ENCODE data around the gene APOOL.
"Not testable (repeated sequence)": the region's sequence is repeated elsewhere in the genome, so short reads cannot be mapped to it uniquely, and the experiment has no call there.

APOOL gene

DNA sequence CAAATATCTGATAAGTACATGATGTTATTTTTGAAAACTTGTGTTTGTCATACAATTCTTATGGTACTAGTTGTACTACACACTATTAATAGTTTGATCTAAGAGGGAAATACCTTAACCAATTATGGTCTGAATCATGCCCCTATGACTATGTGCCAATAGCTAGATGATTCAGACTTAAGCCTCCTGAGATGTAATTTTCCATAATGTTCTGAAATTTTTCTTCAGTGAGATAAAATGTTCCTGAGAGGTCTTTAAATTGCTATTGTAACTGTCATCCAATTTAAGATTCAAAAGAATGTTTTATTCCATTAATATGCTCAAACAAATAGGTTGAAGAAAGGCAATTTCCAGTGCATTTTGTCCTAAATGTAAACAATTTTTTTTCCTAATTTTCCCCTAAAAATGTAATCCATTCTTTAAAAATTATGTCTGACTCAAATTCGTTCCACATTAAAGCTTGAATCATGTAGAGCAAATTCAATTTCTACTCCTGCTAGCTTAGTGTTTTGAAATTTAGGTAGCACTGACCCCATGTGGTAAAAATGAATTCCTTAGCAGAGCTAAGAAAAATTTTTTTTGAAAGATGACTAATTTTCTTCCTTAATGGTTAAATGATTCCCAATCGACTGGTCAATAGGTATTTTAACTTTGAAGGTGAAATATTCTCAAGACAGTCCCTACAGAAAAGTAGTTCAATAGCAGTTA is 49.1 kb downstream of the APOOL start:
- H3K36me3 ChIP-seq (ENCODE audit: control insufficient read depth in 1 of 2, insufficient read depth in 2 of 2, low read depth in 1 of 2, low read length in 2 of 2) = no peaks in the 10 kb centered on the region
- no peak overlapping the region for H2BK12ac ChIP-seq (ENCODE audit: low read length in 2 of 2)
- no peak overlapping the region for H2AK5ac ChIP-seq (ENCODE audit: low read length, severe bottlenecking)
- H3K18ac ChIP-seq (ENCODE audit: low read depth in 1 of 2, low read length in 2 of 2) = no peak overlapping the region
- no peak overlapping the region for H3K27ac ChIP-seq (ENCODE audit: low read length, poor library complexity, severe bottlenecking)
- H2AFZ ChIP-seq (ENCODE audit: low read depth, low read length) = no peak overlapping the region
- WGBS = no CpG with 5 or more reads among the region's 2 CpGs
- no peak overlapping the region for H4K91ac ChIP-seq (ENCODE audit: low read length)
- no peak overlapping the region for H3K4me3 ChIP-seq (ENCODE audit: insufficient read depth in 1 of 2, low read depth in 1 of 2, low read length in 2 of 2)
- H3K9ac ChIP-seq (ENCODE audit: low read length) = peak overlapping the region; percentile 85
- H4K8ac ChIP-seq (ENCODE audit: low read length) = no peak overlapping the region
- H2BK5ac ChIP-seq (ENCODE audit: low read depth, low read length, poor library complexity, severe bottlenecking) = no peak overlapping the region
- H3K79me1 ChIP-seq (replicated peaks; ENCODE audit: low read length, poor library complexity, severe bottlenecking) = no peaks in the 10 kb centered on the region
- no peaks in the 10 kb centered on the region for H3K4me1 ChIP-seq (ENCODE audit: control insufficient read depth, insufficient read depth, low read depth, low read length)
- H2BK120ac ChIP-seq (ENCODE audit: low read depth, low read length) = no peak overlapping the region
- H3K4ac ChIP-seq (ENCODE audit: low read depth in 1 of 2, low read length in 2 of 2) = no peak overlapping the region
- DNase-seq = peak; percentile 66
- H3K14ac ChIP-seq (ENCODE audit: low read length in 2 of 2) = no peak overlapping the region
- H3K27me3 ChIP-seq (ENCODE audit: control insufficient read depth in 1 of 2, insufficient read depth in 1 of 2, low read length in 2 of 2) = no peaks in the 10 kb centered on the region
- no peak overlapping the region for H3K4me2 ChIP-seq (ENCODE audit: low read length, poor library complexity, severe bottlenecking)
- H3K9me3 ChIP-seq (ENCODE audit: control insufficient read depth, low read length) = no peaks in the 10 kb centered on the region
- H2BK15ac ChIP-seq (ENCODE audit: low read depth, poor library complexity, severe bottlenecking) = no peak overlapping the region
- no peak overlapping the region for H3K23ac ChIP-seq (ENCODE audit: low read length in 2 of 2)

DNA sequence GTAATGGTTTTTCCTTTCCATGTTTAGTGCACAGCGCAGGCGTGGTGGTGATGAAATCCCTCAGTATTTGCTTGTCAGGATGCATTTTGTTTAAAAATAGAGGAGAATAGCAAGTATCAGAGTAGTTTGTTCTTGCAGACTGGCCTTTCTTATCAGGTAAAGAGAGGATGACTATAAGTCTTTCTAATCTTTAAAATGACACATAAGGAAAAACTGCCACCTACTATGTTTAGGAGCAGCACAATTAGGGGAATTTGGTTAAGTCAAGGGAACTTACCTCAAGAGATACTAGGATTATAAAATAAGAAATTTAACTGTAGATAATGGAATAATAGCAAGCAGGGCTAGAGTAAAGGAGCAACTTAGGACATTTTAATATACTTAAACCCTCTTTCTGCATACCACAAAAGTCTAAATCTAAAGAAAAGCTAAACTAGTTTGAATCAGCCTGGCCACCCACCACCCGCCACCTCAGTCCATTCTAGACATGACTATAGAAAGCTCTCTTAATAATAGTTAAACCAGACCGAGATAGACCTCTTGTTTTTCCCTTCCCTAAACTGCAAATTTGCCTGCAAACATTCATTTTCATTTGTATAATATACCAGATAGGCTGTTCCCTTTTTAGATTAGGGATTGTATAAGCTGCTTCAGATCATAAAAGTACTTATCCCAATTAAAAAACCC is 62.0 kb downstream of the APOOL start:
- no peak overlapping the region for H3K14ac ChIP-seq (ENCODE audit: low read length in 2 of 2)
- no peak overlapping the region for H3K4me3 ChIP-seq (ENCODE audit: insufficient read depth in 1 of 2, low read depth in 1 of 2, low read length in 2 of 2)
- H3K79me1 ChIP-seq (replicated peaks; ENCODE audit: low read length, poor library complexity, severe bottlenecking) = no peaks in the 10 kb centered on the region
- H3K36me3 ChIP-seq (ENCODE audit: control insufficient read depth in 1 of 2, insufficient read depth in 2 of 2, low read depth in 1 of 2, low read length in 2 of 2) = peaks cover 0 to 12% of the 10 kb centered on the region in 2 experiments
- H3K27ac ChIP-seq (ENCODE audit: low read length, poor library complexity, severe bottlenecking) = no peak overlapping the region
- H3K4me1 ChIP-seq (ENCODE audit: control insufficient read depth, insufficient read depth, low read depth, low read length) = no peaks in the 10 kb centered on the region
- H3K9me3 ChIP-seq (ENCODE audit: control insufficient read depth, low read length) = no peaks in the 10 kb centered on the region
- H2BK5ac ChIP-seq (ENCODE audit: low read depth, low read length, poor library complexity, severe bottlenecking) = no peak overlapping the region
- no peak overlapping the region for H4K8ac ChIP-seq (ENCODE audit: low read length)
- H4K91ac ChIP-seq (ENCODE audit: low read length) = no peak overlapping the region
- 67% methylated on average over 3 of the region's 4 CpGs for WGBS
- H2AK5ac ChIP-seq (ENCODE audit: low read length, severe bottlenecking) = no peak overlapping the region
- H3K23ac ChIP-seq (ENCODE audit: low read length in 2 of 2) = no peak overlapping the region
- DNase-seq = no peak
- no peak overlapping the region for H2BK12ac ChIP-seq (ENCODE audit: low read length in 2 of 2)
- H3K9ac ChIP-seq (ENCODE audit: low read length) = no peak overlapping the region
- no peaks in the 10 kb centered on the region for H3K27me3 ChIP-seq (ENCODE audit: control insufficient read depth in 1 of 2, insufficient read depth in 1 of 2, low read length in 2 of 2)
- H2AFZ ChIP-seq (ENCODE audit: low read depth, low read length) = no peak overlapping the region
- no peak overlapping the region for H2BK120ac ChIP-seq (ENCODE audit: low read depth, low read length)
- no peak overlapping the region for H3K4me2 ChIP-seq (ENCODE audit: low read length, poor library complexity, severe bottlenecking)
- H3K4ac ChIP-seq (ENCODE audit: low read depth in 1 of 2, low read length in 2 of 2) = no peak overlapping the region
- no peak overlapping the region for H3K18ac ChIP-seq (ENCODE audit: low read depth in 1 of 2, low read length in 2 of 2)
- no peak overlapping the region for H2BK15ac ChIP-seq (ENCODE audit: low read depth, poor library complexity, severe bottlenecking)

DNA sequence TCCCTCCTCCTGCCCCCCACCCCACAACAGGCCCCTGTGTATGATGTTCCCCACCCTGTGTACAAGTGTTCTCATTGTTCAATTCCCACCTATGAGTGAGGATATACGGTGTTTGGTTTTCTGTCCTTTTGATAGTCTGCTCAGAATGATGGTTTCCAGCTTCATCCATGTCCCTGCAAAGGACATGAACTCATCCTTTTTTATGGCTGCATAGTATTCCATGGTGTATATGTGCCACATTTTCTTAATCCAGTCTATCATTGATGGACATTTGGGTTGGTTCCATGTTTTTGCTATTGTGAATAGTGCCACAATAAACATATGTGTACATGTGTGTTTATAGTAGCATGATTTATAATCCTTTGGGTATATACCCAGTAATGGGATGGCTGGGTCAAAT is 73.6 kb downstream of the APOOL start:
- H4K8ac ChIP-seq (ENCODE audit: low read length); H3K23ac ChIP-seq (ENCODE audit: low read length in 2 of 2); H3K27ac ChIP-seq (ENCODE audit: low read length, poor library complexity, severe bottlenecking); DNase-seq; H2BK5ac ChIP-seq (ENCODE audit: low read depth, low read length, poor library complexity, severe bottlenecking); H3K9me3 ChIP-seq (ENCODE audit: control insufficient read depth, low read length); H3K14ac ChIP-seq (ENCODE audit: low read length in 2 of 2); H3K4me1 ChIP-seq (ENCODE audit: control insufficient read depth, insufficient read depth, low read depth, low read length); H2BK120ac ChIP-seq (ENCODE audit: low read depth, low read length); H4K91ac ChIP-seq (ENCODE audit: low read length); H3K4me3 ChIP-seq (ENCODE audit: insufficient read depth in 1 of 2, low read depth in 1 of 2, low read length in 2 of 2); H2AFZ ChIP-seq (ENCODE audit: low read depth, low read length); H2AK5ac ChIP-seq (ENCODE audit: low read length, severe bottlenecking); H3K9ac ChIP-seq (ENCODE audit: low read length); H3K27me3 ChIP-seq (ENCODE audit: control insufficient read depth in 1 of 2, insufficient read depth in 1 of 2, low read length in 2 of 2); H3K4me2 ChIP-seq (ENCODE audit: low read length, poor library complexity, severe bottlenecking); H3K4ac ChIP-seq (ENCODE audit: low read depth in 1 of 2, low read length in 2 of 2); H2BK12ac ChIP-seq (ENCODE audit: low read length in 2 of 2); H3K79me1 ChIP-seq (replicated peaks; ENCODE audit: low read length, poor library complexity, severe bottlenecking); H3K18ac ChIP-seq (ENCODE audit: low read depth in 1 of 2, low read length in 2 of 2); H2BK15ac ChIP-seq (ENCODE audit: low read depth, poor library complexity, severe bottlenecking): not testable (repeated sequence)
- no CpG with 5 or more reads among the region's 1 CpG for WGBS
- peaks cover 0 to 19% of the 10 kb centered on the region in 2 experiments for H3K36me3 ChIP-seq (ENCODE audit: control insufficient read depth in 1 of 2, insufficient read depth in 2 of 2, low read depth in 1 of 2, low read length in 2 of 2)

DNA sequence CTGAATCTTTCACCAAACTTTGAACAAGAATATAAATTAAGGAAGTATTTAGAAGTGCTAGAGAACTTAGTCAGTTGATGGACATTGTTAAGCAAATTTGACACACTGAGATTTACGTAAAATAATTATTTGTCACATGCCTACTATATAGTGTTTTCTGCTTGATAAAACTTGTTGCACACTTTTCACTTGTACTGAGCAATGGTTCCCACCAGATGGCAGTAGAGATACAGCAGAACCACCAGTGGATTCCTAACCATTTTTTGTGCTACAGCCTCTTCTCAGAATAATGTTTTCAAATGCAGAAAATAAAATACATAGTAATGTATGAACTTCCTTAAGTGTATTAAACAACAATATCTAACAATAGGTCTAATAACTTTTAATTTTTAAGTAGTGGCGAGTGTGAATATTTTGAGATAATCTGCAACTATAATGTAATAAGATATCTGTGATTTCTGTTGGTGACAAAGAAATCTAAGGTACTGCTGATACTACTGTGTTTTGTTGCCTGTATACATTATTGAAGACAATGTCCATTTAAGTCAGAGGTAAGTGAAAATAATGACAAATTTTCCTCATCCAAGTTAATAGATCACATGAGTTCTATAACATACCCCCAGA is 81.2 kb downstream of the APOOL start:
- Histone ChIP-seq H2BK15ac (ENCODE audit: low read depth, poor library complexity, severe bottlenecking) (no peak overlapping the region), H3K23ac (ENCODE audit: low read length in 2 of 2) (no peak overlapping the region)
- no CpG with 5 or more reads among the region's 2 CpGs for WGBS

More for the DNA sequence above, 81.2 kb downstream of the APOOL start:
- no peak overlapping the region for H3K9ac ChIP-seq (ENCODE audit: low read length)
- no peak overlapping the region for H4K8ac ChIP-seq (ENCODE audit: low read length)
- H3K79me1 ChIP-seq (replicated peaks; ENCODE audit: low read length, poor library complexity, severe bottlenecking) = no peaks in the 10 kb centered on the region
- H3K4me2 ChIP-seq (ENCODE audit: low read length, poor library complexity, severe bottlenecking) = no peak overlapping the region
- no peak overlapping the region for H3K4me3 ChIP-seq (ENCODE audit: insufficient read depth in 1 of 2, low read depth in 1 of 2, low read length in 2 of 2)
- no peak overlapping the region for H2AK5ac ChIP-seq (ENCODE audit: low read length, severe bottlenecking)
- no peak overlapping the region for H3K4ac ChIP-seq (ENCODE audit: low read depth in 1 of 2, low read length in 2 of 2)
- H2AFZ ChIP-seq (ENCODE audit: low read depth, low read length) = no peak overlapping the region
- no peak overlapping the region for H3K27ac ChIP-seq (ENCODE audit: low read length, poor library complexity, severe bottlenecking)
- H3K36me3 ChIP-seq (ENCODE audit: control insufficient read depth in 1 of 2, insufficient read depth in 2 of 2, low read depth in 1 of 2, low read length in 2 of 2) = peaks cover 0 to 19% of the 10 kb centered on the region in 2 experiments
- no peak overlapping the region for H3K14ac ChIP-seq (ENCODE audit: low read length in 2 of 2)
- no peak overlapping the region for H3K18ac ChIP-seq (ENCODE audit: low read depth in 1 of 2, low read length in 2 of 2)
- no peaks in the 10 kb centered on the region for H3K4me1 ChIP-seq (ENCODE audit: control insufficient read depth, insufficient read depth, low read depth, low read length)
- H4K91ac ChIP-seq (ENCODE audit: low read length) = no peak overlapping the region
- no peaks in the 10 kb centered on the region for H3K27me3 ChIP-seq (ENCODE audit: control insufficient read depth in 1 of 2, insufficient read depth in 1 of 2, low read length in 2 of 2)
- H3K9me3 ChIP-seq (ENCODE audit: control insufficient read depth, low read length) = no peaks in the 10 kb centered on the region
- no peak overlapping the region for H2BK12ac ChIP-seq (ENCODE audit: low read length in 2 of 2)
- peak; percentile 37 for DNase-seq
- no peak overlapping the region for H2BK120ac ChIP-seq (ENCODE audit: low read depth, low read length)
- no peak overlapping the region for H2BK5ac ChIP-seq (ENCODE audit: low read depth, low read length, poor library complexity, severe bottlenecking)

Data from mesenchymal stem cell (in vitro differentiated cells and primary cell).